Ishikawa (cell line): Measurements from ENCODE around the gene IDH3B.

Experiments used
- CEBPB ChIP-seq: IDR thresholded peaks from 2 replicates; pipeline ENCODE4 v1.6.1; 2012
- CREB1 ChIP-seq: IDR thresholded peaks from 2 replicates; pipeline ENCODE4 v1.6.1; 2012; ENCODE audit warnings: low read depth
- EGR1 ChIP-seq: IDR thresholded peaks from 2 replicates; pipeline ENCODE4 v1.6.1; 2012
- EP300 ChIP-seq: IDR thresholded peaks from 2 replicates; pipeline ENCODE4 v1.6.1; 2012; ENCODE audit warnings: borderline replicate concordance
- FOXM1 ChIP-seq: IDR thresholded peaks from 2 replicates; pipeline ENCODE4 v1.6.1; 2012; ENCODE audit warnings: low read depth, borderline replicate concordance
- MAX ChIP-seq: IDR thresholded peaks from 2 replicates; pipeline ENCODE4 v1.6.1; 2012
- NFIC ChIP-seq: IDR thresholded peaks from 2 replicates; pipeline ENCODE4 v1.6.1; 2012
- RAD21 ChIP-seq: IDR thresholded peaks from 2 replicates; pipeline ENCODE4 v1.6.1; 2012; ENCODE audit warnings: low read depth
- REST ChIP-seq: IDR thresholded peaks from 2 replicates; pipeline ENCODE4 v1.6.1; 2012; ENCODE audit warnings: low read depth, mild to moderate bottlenecking
- TAF1 ChIP-seq: IDR thresholded peaks from 2 replicates; pipeline ENCODE4 v1.6.1; 2012; ENCODE audit warnings: low read depth, mild to moderate bottlenecking
- TCF12 ChIP-seq: IDR thresholded peaks from 2 replicates; pipeline ENCODE4 v1.6.1; 2012; ENCODE audit warnings: low read depth
- USF1 ChIP-seq: IDR thresholded peaks from 2 replicates; pipeline ENCODE4 v1.6.1; 2012
- YY1 ChIP-seq: IDR thresholded peaks from 2 replicates; pipeline ENCODE4 v1.6.1; 2012; ENCODE audit warnings: low read depth
- ZBTB7A ChIP-seq: IDR thresholded peaks from 2 replicates; pipeline ENCODE4 v1.6.1; 2012; ENCODE audit warnings: low read depth

GRCh38 chr20:2708665-2709064, 44.6 kb upstream of the IDH3B start:
- TF ChIP-seq CEBPB (no peak), EP300 (no peak), YY1 (no peak), TAF1 (no peak), CREB1 (no peak), RAD21 (no peak), FOXM1 (no peak), ZBTB7A (no peak), EGR1 (no peak), NFIC (no peak), REST (no peak), MAX (no peak), USF1 (no peak), TCF12 (no peak)
